AG09309 (cell line): Measurements from ENCODE around the gene HIGD2B.
"Not testable (repeated sequence)": the region's sequence is repeated elsewhere in the genome, so short reads cannot be mapped to it uniquely, and the experiment has no call there.

Source experiments
- DNase-seq: peaks from one replicate; pipeline ENCODE4 v3.0.0-alpha.2; 2010; ENCODE audit warnings: low read depth
- H3K4me3 ChIP-seq: 2 replicates; pipeline ENCODE4 v1.5.1; 2011; ENCODE audit warnings: mild to moderate bottlenecking, low read depth, low read length, moderate library complexity; ENCODE audit not compliant: control insufficient read depth
- CTCF ChIP-seq: IDR thresholded peaks from 2 replicates; pipeline ENCODE4 v1.5.1; 2011; ENCODE audit warnings: mild to moderate bottlenecking, low read depth, low read length, inconsistent platforms; ENCODE audit not compliant: insufficient read depth, control insufficient read depth; ENCODE audit errors: missing control alignments

Gene HIGD2B

GRCh38 chr15:72727154-72727553 is 41.2 kb upstream of the HIGD2B start:
- TF ChIP-seq CTCF = no peak
- no peak overlapping the region for H3K4me3 ChIP-seq
- DNase-seq = no peak

DNA sequence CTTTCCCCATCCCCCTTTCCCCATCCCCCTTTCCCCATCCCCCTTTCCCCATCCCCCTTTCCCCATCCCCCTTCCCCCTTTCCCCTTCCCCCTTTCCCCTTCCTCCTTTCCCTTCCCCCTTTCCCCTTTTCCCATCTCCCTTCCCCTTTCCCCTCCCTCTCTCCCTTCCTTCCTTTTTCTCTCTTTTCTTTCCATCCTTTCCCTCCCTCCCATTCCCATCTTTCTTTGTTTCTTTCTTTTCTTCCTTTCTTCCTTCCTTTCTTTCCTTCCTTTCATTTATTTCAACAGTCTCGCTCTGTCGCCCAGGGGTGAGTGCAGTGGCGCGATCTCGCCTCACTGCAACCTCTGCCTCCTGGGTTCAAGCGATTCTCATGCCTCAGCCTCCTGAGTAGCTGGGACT is 39.9 kb upstream of the HIGD2B start:
- H3K4me3 ChIP-seq, DNase-seq: not testable (repeated sequence)

DNA sequence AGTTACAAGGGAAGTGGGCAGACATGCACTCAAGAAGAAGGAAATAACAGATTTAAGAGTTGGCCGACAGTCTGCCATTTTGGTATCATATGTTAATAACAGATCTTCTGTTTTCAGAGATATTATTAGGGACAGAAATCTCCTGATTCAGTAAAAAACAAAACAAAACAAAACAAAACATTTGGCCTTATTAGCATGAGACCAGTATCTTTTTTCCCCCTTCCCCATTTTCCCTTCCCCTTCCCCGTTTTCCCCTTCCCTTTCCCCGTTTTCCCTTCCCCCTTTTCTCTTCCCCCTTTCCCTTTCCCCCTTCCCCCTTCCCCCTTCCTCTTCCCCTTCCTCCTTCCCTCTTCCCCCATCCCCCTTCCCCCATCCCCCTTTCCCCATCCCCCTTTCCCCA is 39.5 kb upstream of the HIGD2B start:
- H3K4me3 ChIP-seq = no peak overlapping the region
- no peak for DNase-seq
- TF ChIP-seq CTCF = no peak

GRCh38 chr15:72724028-72724427 is 38.0 kb upstream of the HIGD2B start:
- TF ChIP-seq CTCF = no peak
- H3K4me3 ChIP-seq = no peak overlapping the region
- DNase-seq = no peak

- DNase-seq = peak; percentile 51
- no peak overlapping the region for H3K4me3 ChIP-seq
- TF ChIP-seq CTCF = peak; percentile 76
These were observed 36.2 kb upstream of the HIGD2B start for GRCh38 chr15:72722071-72722696.

- not testable (repeated sequence) for H3K4me3 ChIP-seq, DNase-seq
These were observed 22.7 kb upstream of the HIGD2B start for GRCh38 chr15:72708551-72709303.

- no peak for DNase-seq
These were observed 20.3 kb upstream of the HIGD2B start for GRCh38 chr15:72706266-72706665.

More at GRCh38 chr15:72706266-72706665, 20.3 kb upstream of the HIGD2B start:
- no peak for TF ChIP-seq CTCF
- no peak overlapping the region for H3K4me3 ChIP-seq
